ENCODE results near the gene CAV3.
A peak's percentile ranks its signal among the peaks of the same experiment; 100 is the strongest.

The CAV3 gene

GRCh38 chr3:8767256-8767666 lies 33.7 kb downstream of the CAV3 start:
- H3K4me3 ChIP-seq (ENCODE audit: control insufficient read depth, low read depth, low read length): no peak overlapping the region
- no peak for TF ChIP-seq CTCF (conservative IDR thresholded peaks at IDR 0.05; ENCODE audit: control insufficient read depth, insufficient read depth, low read depth, low read length)
- no peak for DNase-seq (ENCODE audit: low read depth)

GRCh38 chr3:8767667-8768363 lies 34.2 kb downstream of the CAV3 start:
- DNase-seq (ENCODE audit: low read depth): no peak
- no peak overlapping the region for H3K4me3 ChIP-seq (ENCODE audit: control insufficient read depth, low read depth, low read length)
- no peak for TF ChIP-seq CTCF (conservative IDR thresholded peaks at IDR 0.05; ENCODE audit: control insufficient read depth, insufficient read depth, low read depth, low read length)

GRCh38 chr3:8768364-8769087 lies 34.9 kb downstream of the CAV3 start:
- peak overlapping the region; percentile 42 for H3K4me3 ChIP-seq (ENCODE audit: control insufficient read depth, low read depth, low read length)
- DNase-seq (ENCODE audit: low read depth): no peak
- no peak for TF ChIP-seq CTCF (conservative IDR thresholded peaks at IDR 0.05; ENCODE audit: control insufficient read depth, insufficient read depth, low read depth, low read length)

- TF ChIP-seq CTCF (conservative IDR thresholded peaks at IDR 0.05; ENCODE audit: control insufficient read depth, insufficient read depth, low read depth, low read length): peak; percentile 67
- peak; percentile 62 for DNase-seq (ENCODE audit: low read depth)
- peak within 1 kb of the TSS; percentile 42 for H3K4me3 ChIP-seq (ENCODE audit: control insufficient read depth, low read depth, low read length)
These were observed 35.7 kb downstream of the CAV3 start, which contains the start of gene OXTR for GRCh38 chr3:8769088-8769822. Gene OXTR (minus strand): TSS chr3:8769613. CDS start chr3:8768187, 1,426 bp downstream.

GRCh38 chr3:8773941-8774542 lies 40.4 kb downstream of the CAV3 start:
- no peak for DNase-seq (ENCODE audit: low read depth)
- no peak for TF ChIP-seq CTCF (conservative IDR thresholded peaks at IDR 0.05; ENCODE audit: control insufficient read depth, insufficient read depth, low read depth, low read length)
- no peak overlapping the region for H3K4me3 ChIP-seq (ENCODE audit: control insufficient read depth, low read depth, low read length)

GRCh38 chr3:8775181-8775580 lies 41.6 kb downstream of the CAV3 start:
- no peak overlapping the region for H3K4me3 ChIP-seq (ENCODE audit: control insufficient read depth, low read depth, low read length)
- DNase-seq (ENCODE audit: low read depth): no peak
- TF ChIP-seq CTCF (conservative IDR thresholded peaks at IDR 0.05; ENCODE audit: control insufficient read depth, insufficient read depth, low read depth, low read length): no peak
